ENCODE results near the gene NOP56.
A peak's percentile ranks its signal among the peaks of the same experiment; 100 is the strongest.
"Not testable (repeated sequence)": the region's sequence is repeated elsewhere in the genome, so short reads cannot be mapped to it uniquely, and the experiment has no call there.

NOP56 gene

DNA sequence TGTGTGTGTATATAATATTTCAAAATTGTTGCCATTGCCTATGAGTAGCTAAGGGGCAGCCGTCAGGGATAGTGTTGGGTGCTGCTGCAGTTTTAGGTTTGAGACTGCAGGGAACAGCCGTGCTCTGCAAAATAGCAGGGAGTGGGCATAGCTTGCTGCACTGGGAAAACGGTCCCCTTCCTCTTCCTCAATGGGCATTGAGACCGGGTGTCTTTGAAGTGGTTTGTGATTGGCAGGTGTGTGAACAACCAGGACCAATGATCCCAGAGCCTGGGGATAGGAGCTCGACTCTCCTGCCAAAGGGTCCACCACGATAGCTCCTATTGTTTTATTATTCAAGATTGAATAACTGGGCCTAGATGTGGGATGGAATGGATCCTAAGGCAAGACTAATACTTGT is 35.1 kb downstream of the NOP56 start:
- no peak for DNase-seq

DNA sequence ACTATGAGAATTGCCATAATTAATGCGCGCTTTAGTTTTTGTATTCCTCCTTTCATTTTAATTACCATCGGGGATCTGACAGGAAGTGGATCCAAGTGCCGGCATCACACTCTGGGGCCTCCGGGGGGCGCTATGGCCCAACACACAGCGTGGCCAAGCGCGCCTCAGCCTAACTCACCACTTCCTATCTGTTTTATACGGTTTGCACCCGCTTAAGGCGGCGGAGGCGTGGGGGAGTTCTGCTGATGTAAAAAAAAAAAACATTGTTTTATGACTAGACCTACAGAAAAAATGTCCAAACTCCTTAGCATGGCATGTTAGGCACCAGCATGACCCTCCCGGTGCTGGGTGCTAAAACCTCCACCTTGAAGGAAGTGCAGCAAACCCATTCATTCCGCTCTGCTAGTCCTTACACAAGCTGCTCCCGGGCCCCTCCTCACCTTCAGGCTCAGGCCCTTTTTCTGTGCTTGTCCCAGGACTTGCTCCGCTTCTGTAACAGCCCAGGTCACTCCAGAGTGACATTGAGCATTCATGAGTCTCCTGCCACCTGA is 35.7 kb downstream of the NOP56 start:
- peak in 7 of 14 donors; percentile 9 to 60 (median 15) for DNase-seq

- DNase-seq, result no peak
Measured at GRCh38 chr20:2690213-2690612, 37.8 kb downstream of the NOP56 start.

GRCh38 chr20:2690718-2691117 is 38.3 kb downstream of the NOP56 start:
- DNase-seq, result no peak

- DNase-seq, result no peak
Measured at GRCh38 chr20:2691127-2691526, 38.7 kb downstream of the NOP56 start.

GRCh38 chr20:2691663-2692035 is 39.2 kb downstream of the NOP56 start:
- no peak for DNase-seq

DNA sequence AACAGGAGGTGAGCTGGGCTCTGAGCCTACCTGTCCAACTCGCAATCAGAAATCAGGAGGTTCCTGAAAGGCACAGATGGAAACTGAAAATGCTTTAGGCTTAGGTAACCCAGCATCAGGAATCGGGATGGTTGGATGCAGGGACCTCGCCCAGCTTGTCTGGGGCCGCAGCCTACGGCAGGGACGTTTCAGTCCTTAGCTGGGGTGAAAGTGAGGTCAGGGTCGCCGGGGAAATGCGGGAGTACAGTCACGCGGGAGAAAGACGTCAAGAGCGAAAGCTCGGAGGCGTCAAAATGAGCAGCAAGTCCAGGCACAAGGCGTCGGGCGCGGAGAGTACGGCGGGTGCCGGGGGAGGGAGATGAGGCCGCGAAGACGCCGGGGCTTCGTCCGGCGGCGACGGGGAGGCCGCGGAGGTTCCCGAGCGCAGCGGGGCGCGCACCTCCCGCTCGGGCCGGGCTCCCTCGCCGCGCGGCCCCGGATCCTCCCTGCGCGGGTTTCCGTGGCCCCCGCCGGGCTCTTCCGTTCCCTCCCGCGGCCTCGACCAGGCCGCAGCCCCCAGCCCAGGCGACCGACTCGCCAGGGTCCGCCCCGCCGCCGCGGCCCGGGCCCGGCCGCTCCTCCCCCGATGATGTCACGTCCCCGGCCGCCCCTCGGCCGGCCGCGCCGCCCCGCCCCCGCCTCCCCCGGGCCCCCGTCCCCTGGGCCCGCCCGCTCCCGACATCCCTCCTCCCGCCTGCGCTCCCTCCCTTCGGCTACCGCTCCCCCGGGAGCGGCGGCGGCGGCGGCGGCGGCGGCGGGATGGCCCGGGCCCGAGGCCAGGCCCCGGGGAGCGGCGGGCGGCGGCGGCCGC is 39.8 kb downstream of the NOP56 start, which contains the start of gene EBF4:
TSS of gene EBF4 (plus strand) at position 745 of the 850 bp plus-strand sequence. CDS start 866 bp downstream, outside the sequence.
- DNase-seq, result peak in 6 of 14 donors; percentile 7 to 65 (median 36)

GRCh38 chr20:2692886-2693285 is 40.5 kb downstream of the NOP56 start:
- no peak for DNase-seq

DNA sequence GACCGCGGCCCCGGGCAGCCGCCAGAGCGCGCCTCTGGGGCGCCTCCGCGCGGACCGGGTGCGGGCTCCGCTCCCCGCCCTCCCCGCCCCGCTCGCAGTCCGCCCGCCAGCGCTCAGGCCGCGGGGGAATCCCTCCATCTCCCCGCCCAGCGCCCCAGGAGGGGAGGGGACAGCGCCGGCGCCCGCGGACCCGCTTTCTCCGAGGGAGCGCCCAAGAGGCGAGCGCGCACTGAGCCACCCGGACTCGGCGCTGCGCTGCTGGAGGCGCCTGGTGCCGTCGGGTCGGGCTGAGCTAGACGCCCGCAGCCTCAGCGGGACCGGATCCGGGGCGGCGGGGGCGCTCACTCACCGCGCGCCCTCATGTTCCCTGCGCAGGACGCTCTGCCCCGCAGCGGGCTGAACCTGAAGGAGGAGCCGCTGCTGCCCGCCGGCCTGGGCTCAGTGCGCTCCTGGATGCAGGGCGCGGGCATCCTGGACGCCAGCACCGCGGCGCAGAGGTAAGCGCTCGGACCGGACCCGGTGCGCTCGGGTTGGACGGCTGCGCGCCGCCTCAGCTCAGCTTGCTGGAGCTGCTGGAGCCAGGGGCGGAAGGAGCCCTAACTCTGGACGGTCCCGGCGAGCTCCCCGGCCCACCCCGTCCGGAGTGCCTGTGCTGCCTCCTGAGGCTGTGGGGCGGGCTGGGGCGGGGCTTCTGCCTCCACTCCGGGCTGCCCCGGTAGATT is 41.0 kb downstream of the NOP56 start:
- peak in 4 of 14 donors; percentile 2 to 52 (median 42) for DNase-seq

- no peak for DNase-seq
Measured at GRCh38 chr20:2694008-2694471, 41.6 kb downstream of the NOP56 start.

DNA sequence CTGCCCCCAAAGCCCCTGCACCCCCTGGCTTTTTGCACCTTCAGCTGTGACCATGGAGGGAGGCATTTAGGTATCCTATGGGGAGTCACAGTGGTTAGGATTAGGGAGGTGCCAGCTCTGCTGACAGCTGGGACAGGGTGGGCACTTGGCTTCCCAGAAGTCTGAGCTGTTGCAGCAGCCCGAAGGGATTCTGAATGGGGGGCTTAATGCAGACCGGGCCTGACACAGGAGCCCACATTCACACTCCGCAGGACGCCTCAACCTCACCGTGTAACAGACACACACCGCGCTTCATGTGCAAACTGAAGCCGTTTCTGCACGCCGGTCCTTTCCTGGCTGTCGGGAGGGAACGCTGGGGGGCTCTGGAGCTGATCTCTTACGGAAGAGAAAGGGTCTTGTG is 42.1 kb downstream of the NOP56 start:
- DNase-seq, result no peak

DNA sequence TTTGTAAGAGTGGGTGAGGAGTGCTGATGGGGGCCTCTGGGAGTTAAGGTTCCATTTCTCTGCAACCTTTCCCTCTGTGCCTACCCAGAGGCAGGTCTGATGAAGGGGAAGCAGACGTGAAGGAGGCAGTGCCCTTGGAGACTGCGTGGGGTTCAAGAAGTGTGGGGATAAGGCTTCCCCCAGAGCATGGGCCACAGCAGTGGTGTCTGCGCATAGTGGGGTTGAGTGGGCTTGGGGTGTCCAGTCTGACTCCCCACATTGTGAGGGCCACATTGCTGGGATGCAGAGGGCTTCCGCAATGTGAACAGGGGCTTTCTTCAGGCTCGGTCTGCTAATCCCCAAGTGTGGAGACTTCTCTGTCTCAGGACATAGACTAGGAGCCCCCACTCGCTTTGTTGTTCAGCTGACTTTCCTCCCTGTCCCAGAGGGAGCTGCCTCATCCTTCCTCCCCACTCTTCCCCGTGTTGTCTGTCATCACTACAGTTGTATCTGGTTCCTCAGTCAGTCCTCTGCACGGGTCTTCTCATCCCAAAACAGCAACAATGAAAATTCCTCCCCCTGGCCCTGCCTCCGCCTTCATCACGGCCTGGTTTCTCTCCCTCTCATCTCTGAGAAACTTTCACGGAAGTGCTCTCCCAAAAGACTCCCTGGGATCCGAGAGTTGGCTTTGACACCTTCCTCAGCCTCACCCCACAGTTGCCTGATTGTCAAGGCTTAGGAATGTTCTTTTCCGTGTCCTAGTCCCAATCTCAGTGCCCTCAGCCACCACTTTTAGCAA is 43.0 kb downstream of the NOP56 start:
- DNase-seq, result no peak

DNA sequence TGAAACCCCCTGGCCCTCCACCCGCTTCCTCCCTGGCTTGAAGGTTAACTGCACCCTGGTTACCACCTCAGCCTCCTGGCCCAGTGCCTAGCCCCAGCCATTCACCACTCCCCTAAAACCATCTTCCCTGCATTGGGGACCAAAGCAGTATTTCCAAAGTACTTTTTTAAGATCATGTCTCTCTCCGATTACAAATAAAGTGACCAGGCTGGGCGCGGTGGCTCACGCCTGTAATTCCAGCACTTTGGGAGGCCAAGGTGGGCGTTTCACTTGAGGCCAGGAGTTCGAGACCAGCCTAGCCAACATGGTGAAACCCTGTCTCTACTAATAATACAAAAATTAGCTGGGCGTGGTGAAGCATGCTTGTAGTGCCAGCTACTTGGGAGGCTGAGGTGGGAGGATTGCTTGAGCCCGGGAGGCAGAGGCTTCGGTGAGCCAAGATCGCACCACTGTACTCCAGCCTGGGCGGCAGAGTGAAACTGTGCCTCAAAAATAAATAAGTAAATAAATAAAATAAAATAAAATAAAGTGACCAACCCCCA is 43.6 kb downstream of the NOP56 start:
- not testable (repeated sequence) for DNase-seq

GRCh38 chr20:2696646-2697045 is 44.2 kb downstream of the NOP56 start:
- no peak for DNase-seq

DNA sequence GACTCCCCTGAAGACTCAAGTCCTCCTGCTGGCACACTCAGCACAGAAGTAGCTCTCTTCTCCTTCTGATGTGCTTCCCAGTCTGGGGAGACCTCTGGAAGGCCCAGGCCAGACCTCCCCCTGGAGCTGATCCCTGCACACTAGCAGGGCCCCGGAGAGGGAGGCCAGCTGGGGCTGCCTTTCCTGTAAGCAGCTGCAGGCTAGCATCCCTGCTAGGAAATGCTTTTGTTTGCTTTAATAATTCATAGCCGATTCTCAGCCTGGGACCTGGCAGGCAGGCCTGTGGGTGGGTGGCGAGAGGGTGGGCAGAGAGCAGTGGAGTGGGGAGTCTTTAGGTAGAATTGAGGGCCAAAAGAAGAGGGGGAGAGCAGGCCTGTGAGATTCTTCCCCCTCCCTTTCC is 45.3 kb downstream of the NOP56 start:
- DNase-seq, result no peak

- no peak for DNase-seq
Measured at GRCh38 chr20:2698186-2698817, 45.9 kb downstream of the NOP56 start.

GRCh38 chr20:2698912-2699311 is 46.5 kb downstream of the NOP56 start:
- DNase-seq, result no peak

DNA sequence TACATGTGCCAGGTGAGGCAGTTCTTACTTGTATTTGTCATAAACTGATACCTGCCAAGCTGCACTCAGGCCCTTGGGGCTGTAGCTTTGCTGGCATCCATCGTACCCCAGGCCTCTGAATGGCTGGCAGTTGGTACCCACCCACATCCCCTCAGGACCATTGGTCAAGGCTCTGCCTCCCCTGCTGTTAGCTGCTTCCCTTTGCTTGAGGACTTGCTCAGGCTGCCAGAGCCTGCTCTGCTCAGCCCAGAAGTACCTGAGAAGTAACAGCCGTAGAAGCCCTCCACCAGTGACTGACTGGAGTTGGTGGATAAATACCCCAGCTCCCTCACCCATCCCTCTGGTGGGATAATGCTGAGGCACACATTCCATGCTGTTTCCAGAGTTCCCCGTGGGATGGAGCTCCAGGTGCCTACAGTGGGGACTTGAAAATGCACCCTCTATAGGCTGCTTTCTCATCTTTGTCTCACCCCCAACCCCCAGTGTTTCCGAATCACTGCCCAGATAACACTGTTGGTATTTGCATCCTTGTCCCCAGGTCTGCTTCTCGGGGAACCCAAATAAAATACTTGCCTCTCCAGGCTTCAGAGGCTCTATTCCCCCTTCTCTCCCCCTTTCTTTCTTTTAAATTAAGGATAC is 47.5 kb downstream of the NOP56 start:
- DNase-seq, result no peak

- peak in 2 of 14 donors; percentile 23 to 44 for DNase-seq
Measured at GRCh38 chr20:2700913-2701620, 48.6 kb downstream of the NOP56 start.

GRCh38 chr20:2701671-2702081 is 49.2 kb downstream of the NOP56 start:
- no peak for DNase-seq
